IMR-90 (cell line): Measurements from ENCODE around the gene ZNF862. TPM values are rescaled to one million over a fixed set of nuclear protein-coding genes. Genes with fewer than 3 reads are reported as not detected.

ENCODE experiments used
- ATAC-seq: fragments of 200-7000 bp; cut with Tn5 transposase; 2 replicates; pipeline ENCODE4 v1.9.1; 2020; ENCODE audit warnings: low read depth, mild to moderate bottlenecking, moderate library complexity
- BruUV-seq: library from RNA; stranded (reverse); fragments of 400-500 nt; replicated peaks from 2 replicates; lab custom pipeline; 2021; lab: Mats Ljungman, UMichigan
- CTCF ChIA-PET: fragments of 300-600 bp; formaldehyde crosslinking; extraction: SDS; loops from one replicate; lab custom pipeline; 2021; ENCODE audit warnings: antibody characterized with exemption; lab: Yijun Ruan, JAX
- POLR2A ChIA-PET: fragments of 300-600 bp; sonication (Branson Sonifier 250); formaldehyde crosslinking; loops from one replicate; lab custom pipeline; 2022; ENCODE audit warnings: antibody characterized with exemption; ENCODE audit not compliant: unreplicated experiment; lab: Charles Lee
- DNase-seq: peaks from one replicate; pipeline ENCODE4 v3.0.0; 2013
- H2AFZ ChIP-seq: replicated peaks from 2 replicates; pipeline ENCODE3; 2013; ENCODE audit warnings: low read length, mild to moderate bottlenecking; ENCODE audit not compliant: poor library complexity
- H2AK5ac ChIP-seq: 2 replicates; pipeline ENCODE4 v1.6.1; 2013; ENCODE audit warnings: low read depth, low read length, inconsistent platforms
- H2AK9ac ChIP-seq: replicated peaks from 2 replicates; pipeline ENCODE3; 2013; ENCODE audit warnings: mild to moderate bottlenecking, low read depth, low read length, moderate library complexity; ENCODE audit not compliant: poor library complexity
- H2BK120ac ChIP-seq: 2 replicates; pipeline ENCODE4 v1.6.1; 2013; ENCODE audit warnings: low read depth, low read length, inconsistent platforms
- H2BK15ac ChIP-seq: 3 replicates; pipeline ENCODE4 v1.6.1; 2013; ENCODE audit warnings: low read depth, low read length, inconsistent platforms
- H2BK20ac ChIP-seq: 2 replicates; pipeline ENCODE4 v1.6.1; 2013; ENCODE audit warnings: low read depth, mild to moderate bottlenecking, inconsistent platforms, low read length, moderate library complexity
- H2BK5ac ChIP-seq: 2 replicates; pipeline ENCODE4 v1.6.1; 2013; ENCODE audit warnings: mild to moderate bottlenecking, low read depth, low read length, inconsistent platforms; ENCODE audit not compliant: poor library complexity, severe bottlenecking
- H3K14ac ChIP-seq: replicated peaks from 2 replicates; pipeline ENCODE4 v1.6.1; 2013; ENCODE audit warnings: low read depth, low read length, inconsistent platforms
- H3K18ac ChIP-seq: 2 replicates; pipeline ENCODE4 v1.6.1; 2013; ENCODE audit warnings: low read depth, low read length, control low read depth
- H3K23ac ChIP-seq: 2 replicates; pipeline ENCODE4 v1.6.1; 2013; ENCODE audit warnings: low read depth, low read length, inconsistent platforms
- H3K27ac ChIP-seq: 2 replicates; pipeline ENCODE4 v1.5.1; 2013; ENCODE audit warnings: mild to moderate bottlenecking, control low read depth, low read length; ENCODE audit not compliant: insufficient read depth
- H3K27me3 ChIP-seq: 2 replicates; pipeline ENCODE4 v1.6.1; 2013; ENCODE audit warnings: low read length; ENCODE audit not compliant: control insufficient read depth, insufficient read depth
- H3K36me3 ChIP-seq: 2 replicates; pipeline ENCODE4 v1.6.1; 2013; ENCODE audit warnings: low read length, mixed read lengths; ENCODE audit not compliant: control insufficient read depth, insufficient read depth
- H3K4ac ChIP-seq: 2 replicates; pipeline ENCODE4 v1.6.1; 2013; ENCODE audit warnings: low read depth, low read length, inconsistent platforms
- H3K4me1 ChIP-seq: 2 replicates; pipeline ENCODE4 v1.6.1; 2013; ENCODE audit warnings: low read length, mixed read lengths; ENCODE audit not compliant: control insufficient read depth, insufficient read depth
- H3K4me2 ChIP-seq: 2 replicates; pipeline ENCODE4 v1.6.1; 2013; ENCODE audit warnings: low read depth, mild to moderate bottlenecking, control low read depth, low read length, moderate library complexity
- H3K4me3 ChIP-seq: 2 replicates; pipeline ENCODE4 v1.5.1; 2013; ENCODE audit warnings: low read depth, mild to moderate bottlenecking, control low read depth, low read length, moderate library complexity; ENCODE audit not compliant: insufficient read depth
- H3K56ac ChIP-seq: 2 replicates; pipeline ENCODE4 v1.6.1; 2013; ENCODE audit warnings: low read length, inconsistent platforms; ENCODE audit not compliant: insufficient read depth; ENCODE audit errors: extremely low read depth
- H3K79me1 ChIP-seq, 2 experiments: 2 replicates each; pipeline ENCODE4 v1.6.1; 2013; ENCODE audit warnings: low read length in 2 of 2, inconsistent platforms in 1 of 2, low read depth in 1 of 2
- H3K9ac ChIP-seq: 2 replicates; pipeline ENCODE4 v1.6.1; 2013; ENCODE audit warnings: low read depth, low read length, control low read depth
- H3K9me1 ChIP-seq: 2 replicates; pipeline ENCODE4 v1.6.1; 2013; ENCODE audit warnings: low read length, inconsistent platforms; ENCODE audit not compliant: insufficient read depth
- H3K9me3 ChIP-seq: 2 replicates; pipeline ENCODE4 v1.6.1; 2013; ENCODE audit warnings: low read length; ENCODE audit not compliant: control insufficient read depth, insufficient read depth
- H4K20me1 ChIP-seq: 2 replicates; pipeline ENCODE4 v1.6.1; 2013; ENCODE audit warnings: low read length, inconsistent platforms; ENCODE audit not compliant: insufficient read depth
- H4K5ac ChIP-seq: 2 replicates; pipeline ENCODE4 v1.6.1; 2013; ENCODE audit warnings: mild to moderate bottlenecking, low read depth, low read length, control low read depth
- H4K8ac ChIP-seq, 2 experiments: 2 replicates each; pipeline ENCODE4 v1.6.1; 2013; ENCODE audit warnings: low read depth in 2 of 2, low read length in 2 of 2, control low read depth in 1 of 2, inconsistent platforms in 1 of 2
- H4K91ac ChIP-seq: 2 replicates; pipeline ENCODE4 v1.6.1; 2013; ENCODE audit warnings: low read depth, low read length, inconsistent platforms; ENCODE audit not compliant: insufficient read depth
- CEBPB ChIP-seq: IDR thresholded peaks from 2 replicates; pipeline ENCODE4 v1.6.1; 2012; ENCODE audit warnings: low read depth, low read length, improper control_type of control experiment
- CHD1 ChIP-seq: IDR thresholded peaks from 2 replicates; pipeline ENCODE4 v1.6.1; 2012; ENCODE audit warnings: low read depth, low read length, improper control_type of control experiment
- CTCF ChIP-seq: conservative IDR thresholded peaks from 2 replicates; pipeline ENCODE4 v1.5.1; 2012; ENCODE audit warnings: mild to moderate bottlenecking, low read depth, low read length, improper control_type of control experiment
- ELK1 ChIP-seq: fragments of 150-350 bp; IDR thresholded peaks from 2 replicates; pipeline ENCODE4 v1.6.1; 2016; ENCODE audit warnings: low read depth, mild to moderate bottlenecking, low read length, moderate library complexity, borderline replicate concordance
- FOS ChIP-seq: fragments of 150-350 bp; IDR thresholded peaks from 2 replicates; pipeline ENCODE4 v1.6.1; 2016; ENCODE audit warnings: low read depth, low read length
- MAFK ChIP-seq: IDR thresholded peaks from 2 replicates; pipeline ENCODE4 v1.6.1; 2012; ENCODE audit warnings: low read depth, low read length, improper control_type of control experiment
- MAZ ChIP-seq: IDR thresholded peaks from 2 replicates; pipeline ENCODE4 v1.6.1; 2012; ENCODE audit warnings: low read depth, mild to moderate bottlenecking, low read length, improper control_type of control experiment, moderate library complexity, borderline replicate concordance
- MXI1 ChIP-seq: IDR thresholded peaks from 2 replicates; pipeline ENCODE4 v1.6.1; 2012; ENCODE audit warnings: low read depth, mild to moderate bottlenecking, low read length, moderate library complexity, borderline replicate concordance
- NFE2L2 ChIP-seq: fragments of 150-350 bp; IDR thresholded peaks from 2 replicates; pipeline ENCODE4 v1.6.1; 2016; ENCODE audit warnings: low read depth, mild to moderate bottlenecking, low read length
- RAD21 ChIP-seq: IDR thresholded peaks from 2 replicates; pipeline ENCODE4 v1.6.1; 2012; ENCODE audit warnings: low read length, improper control_type of control experiment
- RCOR1 ChIP-seq: IDR thresholded peaks from 2 replicates; pipeline ENCODE4 v1.6.1; 2012; ENCODE audit warnings: mild to moderate bottlenecking, low read length, improper control_type of control experiment; ENCODE audit not compliant: insufficient replicate concordance
- RFX5 ChIP-seq: IDR thresholded peaks from 2 replicates; pipeline ENCODE4 v1.8.0; 2012; ENCODE audit warnings: low read depth, mild to moderate bottlenecking, low read length, moderate library complexity
- SMC3 ChIP-seq: fragments of 150-350 bp; IDR thresholded peaks from 2 replicates; pipeline ENCODE4 v1.6.1; 2016; ENCODE audit warnings: low read depth, mild to moderate bottlenecking, antibody characterized with exemption, low read length, moderate library complexity
- WGBS, 2 experiments: methylation state at CpG; one replicate each; pipeline versions ENCODE4 v1.1.5 to v1.1.7; 2013; ENCODE audit warnings: missing lambda C conversion rate in 2 of 2; ENCODE audit not compliant: insufficient read length in 1 of 2; ENCODE audit errors: extremely low coverage in 2 of 2; 5-methylcytosine and 5-hydroxymethylcytosine counted together
- dilution Hi-C: fragments of 300-500 bp; cut with HindIII; formaldehyde crosslinking; loops from one replicate; pipeline ENCODE4 v1.14.3; 2018; ENCODE audit warnings: low sequenced_read_pairs; ENCODE audit not compliant: unreplicated experiment
- in situ Hi-C: fragments of 300-500 bp; cut with MboI; formaldehyde crosslinking; loops from 3 replicates; pipeline ENCODE4 v1.14.3; 2019; ENCODE audit warnings: low sequenced_read_pairs, inconsistent platforms, mixed read lengths
- intact Hi-C: fragments of 100-400 bp; cut with micrococcal nuclease; formaldehyde crosslinking; loops from 2 replicates; pipeline ENCODE4 v1.10.0; 2022
- polyA plus RNA-seq, 3 experiments: library from polyadenylated mRNA; depleted of rRNA; stranded (reverse); fragments of >200 nt; gene quantifications; 2 replicates each; pipeline ENCODE4 v1.2.3, GENCODE V29; 2012; ENCODE audit warnings: low replicate concordance in 1 of 3
- total RNA-seq: library from RNA; depleted of rRNA; stranded (reverse); fragments of >200 nt; gene quantifications from 2 replicates; pipeline ENCODE4 v1.2.3, GENCODE V29; 2012

The ZNF862 gene
- total and polyA plus RNA-seq, 2 of the 4 experiments (the other 2 are of a cell fraction), result 5.9 to 10.8 TPM

GRCh38 chr7:149818536-149818840 lies 19.7 kb upstream of the ZNF862 start:
- Histone ChIP-seq H2BK5ac (no peak overlapping the region), H2BK120ac (no peak overlapping the region), H3K4me3 (no peak overlapping the region), H2BK15ac (no peak overlapping the region), H3K18ac (no peak overlapping the region), H3K79me1 (no peaks in the 10 kb centered on the region), H3K9ac (no peak overlapping the region), H3K9me3 (no peaks in the 10 kb centered on the region), H2AFZ (no peak overlapping the region), H3K36me3 (no peaks in the 10 kb centered on the region), H3K9me1 (no peaks in the 10 kb centered on the region), H3K4ac (no peak overlapping the region), H4K20me1 (no peaks in the 10 kb centered on the region), H2AK5ac (no peak overlapping the region), H3K27ac (no peak overlapping the region), H3K14ac (no peak overlapping the region), H4K8ac (no peak overlapping the region), H3K4me2 (no peak overlapping the region), H2BK20ac (no peak overlapping the region), H3K23ac (no peak overlapping the region), H2AK9ac (no peak overlapping the region), H4K5ac (no peak overlapping the region), H3K56ac (no peak overlapping the region), H4K91ac (no peak overlapping the region), H3K4me1 (no peaks in the 10 kb centered on the region), H3K27me3 (peaks cover 17% of the 10 kb centered on the region; the same call in 1 of the 2 replicates)
- BruUV-seq, result no TSS peak
- CTCF ChIA-PET, result no interaction called here
- intact Hi-C loops (no loop called here), in situ Hi-C loops (no loop called here), dilution Hi-C loops (no loop called here)
- WGBS, 2 experiments, result 72% methylated on average over 7 of the region's 9 CpGs; no CpG with 5 or more reads in 1 of the 2 experiments
- DNase-seq (no peak), ATAC-seq (no peak)
- POLR2A ChIA-PET, result no interaction called here
- TF ChIP-seq NFE2L2 (no peak), CTCF (no peak), MXI1 (no peak), CHD1 (no peak), RAD21 (no peak), CEBPB (no peak), MAFK (no peak), RFX5 (no peak), FOS (no peak), MAZ (no peak), ELK1 (no peak), SMC3 (no peak), RCOR1 (no peak)
